Left lobe of liver (tissue), 2 donors: ENCODE results near the gene SPANXN4. TPM values are rescaled to one million over a fixed set of nuclear protein-coding genes. Genes with fewer than 3 reads are reported as not detected.

Source experiments
- ATAC-seq: fragments of 200-7000 bp; cut with Tn5 transposase; one replicate; pipeline ENCODE4 v1.9.1; 2020; ENCODE audit warnings: mild to moderate bottlenecking, moderate library complexity
- DNase-seq: peaks from one replicate; pipeline ENCODE4 v3.0.0-alpha.2; 2020; ENCODE audit warnings: low spot score
- total RNA-seq: library from RNA; stranded (reverse); gene quantifications from one replicate; pipeline ENCODE4 v1.2.1, GENCODE V29; 2021
- donor health status: DM: no; HTN: no; CAD: no; lungs with moderate emphysema.
- donor health status: DM: no; HTN: yes; CAD: no.

Gene SPANXN4, protein sequence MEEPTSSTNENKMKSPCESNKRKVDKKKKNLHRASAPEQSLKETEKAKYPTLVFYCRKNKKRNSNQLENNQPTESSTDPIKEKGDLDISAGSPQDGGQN
- not detected for total RNA-seq

DNA sequence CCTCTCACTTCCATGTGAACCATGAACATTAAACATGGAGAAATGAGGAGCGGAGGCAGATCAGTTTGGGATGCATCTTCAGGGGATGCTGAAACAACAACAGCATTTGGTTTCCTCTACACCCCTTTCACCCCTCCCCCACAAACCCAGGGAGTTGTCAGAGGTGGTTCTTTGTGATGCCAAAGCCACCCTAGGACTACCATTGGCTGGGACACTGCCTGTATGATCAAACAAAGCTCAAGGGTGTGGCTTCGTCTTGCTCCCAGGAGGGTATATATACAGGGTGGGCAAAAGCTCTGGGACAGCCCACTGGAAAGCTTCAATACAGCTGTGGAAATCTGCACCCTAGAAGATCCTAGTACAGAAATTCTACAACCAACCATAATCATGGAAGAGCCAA is at the start of gene SPANXN4:
TSS of gene SPANXN4 (plus strand) at position 301 of the 400 bp plus-strand sequence. CDS start at position 388, 87 bp downstream.
- no peak for DNase-seq

DNA sequence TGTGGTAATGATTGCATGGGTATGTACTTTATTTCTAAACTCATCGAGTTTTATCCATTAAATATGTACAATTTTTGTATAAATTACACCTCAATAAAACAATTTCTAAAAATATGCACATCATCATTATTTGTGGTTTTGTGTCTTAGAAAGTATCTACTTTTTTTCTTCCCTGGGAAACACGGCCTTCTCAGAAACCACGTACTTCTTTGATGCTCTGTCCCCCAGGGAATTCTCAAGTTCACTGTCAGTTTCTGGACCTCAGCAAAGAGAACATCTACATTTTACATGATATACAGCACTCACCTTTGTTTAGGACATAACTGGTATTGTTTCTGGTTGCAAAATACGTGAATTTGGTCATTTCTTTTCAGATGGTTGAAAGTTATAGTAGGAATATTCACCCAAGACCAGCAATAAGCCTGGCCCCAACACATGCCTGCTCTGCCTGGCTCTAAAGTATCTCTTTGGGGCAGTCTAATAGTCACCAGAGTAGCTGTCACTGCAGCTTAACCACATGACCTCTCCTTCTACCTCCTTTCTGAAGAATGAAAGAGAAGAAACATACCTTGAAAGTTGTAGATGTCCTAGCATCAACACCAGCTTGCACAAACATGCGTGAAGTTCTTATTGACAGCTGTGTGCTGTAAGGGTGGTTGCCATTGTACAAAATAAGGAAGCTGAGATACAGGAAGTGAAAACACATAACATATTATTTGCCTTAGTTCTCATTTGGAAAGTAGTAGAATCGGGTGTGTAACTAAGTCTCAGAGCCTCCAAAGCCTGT is 48.4 kb upstream of the SPANXN4 start:
- ATAC-seq (no peak), DNase-seq (no peak)

More for the DNA sequence above, at the start of gene SPANXN4:
- no peak for ATAC-seq

DNA sequence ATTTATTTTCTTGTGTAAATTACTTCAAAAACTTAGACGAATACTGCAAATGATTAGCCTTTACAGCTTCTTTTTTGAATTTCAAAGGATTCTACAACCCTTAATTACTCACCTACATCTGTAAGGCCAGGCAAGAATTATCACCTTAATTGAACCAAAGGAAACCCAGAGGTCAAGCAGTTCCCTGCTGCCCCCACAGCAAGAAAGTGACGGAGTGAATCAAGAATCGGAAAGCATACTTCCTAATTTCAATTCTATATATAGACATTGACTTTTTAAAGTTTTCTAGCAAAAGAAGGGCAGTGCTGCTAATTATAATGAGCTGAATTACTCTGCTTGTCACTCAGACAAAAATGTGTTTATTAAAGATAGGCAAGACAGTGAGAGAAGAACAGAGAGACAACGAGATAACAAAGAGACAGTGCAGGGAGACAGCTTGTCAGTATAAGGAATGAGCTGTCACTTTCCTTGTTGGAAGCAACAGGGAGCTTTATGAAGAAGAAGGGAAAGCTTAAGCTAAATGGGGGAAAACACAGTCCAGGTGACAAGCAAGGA is 47.5 kb upstream of the SPANXN4 start:
- DNase-seq (no peak), ATAC-seq (no peak)

DNA sequence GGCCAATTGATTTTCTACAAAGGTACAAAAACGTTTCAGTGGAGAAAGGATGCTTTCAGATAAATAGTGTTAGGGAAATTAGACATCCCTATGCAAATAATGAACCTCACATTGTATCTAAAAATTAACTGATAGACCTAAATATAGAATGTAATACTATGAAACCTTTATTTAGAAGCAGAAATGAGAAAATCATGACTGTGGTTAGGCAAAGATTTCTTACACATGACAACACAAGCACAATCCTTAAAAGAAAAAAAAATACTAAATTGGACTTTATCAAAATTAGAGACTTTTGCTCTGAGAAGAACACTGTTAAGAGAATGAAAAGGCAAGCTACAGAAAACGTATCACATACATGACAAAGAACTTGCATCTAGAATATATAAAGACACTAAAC is 43.0 kb upstream of the SPANXN4 start:
- DNase-seq (no peak), ATAC-seq (no peak)

DNA sequence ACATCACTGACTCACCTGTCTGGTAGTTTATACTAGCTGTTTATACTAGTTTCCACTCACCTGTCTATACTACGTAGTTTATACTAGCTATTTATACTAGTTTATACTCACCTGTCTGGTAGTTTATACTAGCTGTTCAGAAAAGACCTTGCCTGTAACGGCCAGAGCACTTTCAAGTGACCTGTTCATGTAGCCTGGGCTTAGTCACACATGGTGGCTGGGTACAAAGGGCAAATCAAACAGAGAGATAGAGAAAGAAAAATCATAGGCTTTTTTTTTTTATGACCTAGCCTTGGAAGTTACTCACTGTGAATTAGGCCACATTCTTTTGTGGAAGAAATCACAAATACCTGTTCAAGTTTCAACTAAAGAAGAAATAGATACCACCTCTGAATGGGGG is 30.7 kb upstream of the SPANXN4 start:
- DNase-seq: no peak
- ATAC-seq: peak; percentile 58

DNA sequence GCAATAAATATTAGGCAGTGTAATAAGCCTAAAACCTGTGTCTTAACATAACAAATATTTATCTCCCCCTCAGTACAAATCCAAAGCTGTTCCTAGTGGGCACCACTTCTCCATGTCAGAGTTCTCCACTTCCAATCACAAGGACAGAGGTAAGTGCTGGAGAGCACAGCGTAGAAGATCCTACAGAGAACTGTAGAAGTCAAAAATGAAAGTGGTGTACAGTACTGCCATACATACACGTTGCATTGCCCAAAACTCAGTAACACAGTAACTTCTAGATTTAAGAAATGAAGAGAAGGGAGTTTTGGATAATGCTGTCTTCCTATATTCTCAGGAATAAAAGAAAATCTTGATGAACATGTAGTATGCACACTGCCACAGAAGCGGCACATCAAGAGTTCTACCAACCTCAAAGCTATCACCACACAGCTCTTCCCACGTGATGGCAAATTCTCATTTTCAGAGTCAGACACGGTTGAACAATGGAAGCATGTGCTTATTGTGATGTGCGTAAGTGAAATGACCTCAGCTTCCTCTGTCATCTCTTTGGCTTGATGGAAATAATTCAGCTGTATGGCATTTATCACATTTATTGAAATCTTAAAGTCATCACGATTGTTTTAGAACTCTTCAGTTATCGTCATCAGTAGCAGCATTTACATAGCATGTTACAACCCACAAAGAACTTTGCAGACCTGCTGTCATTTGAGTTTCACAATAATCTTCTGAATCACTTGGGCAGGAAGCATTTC is 27.1 kb upstream of the SPANXN4 start:
- DNase-seq (no peak), ATAC-seq (peak; percentile 10)

DNA sequence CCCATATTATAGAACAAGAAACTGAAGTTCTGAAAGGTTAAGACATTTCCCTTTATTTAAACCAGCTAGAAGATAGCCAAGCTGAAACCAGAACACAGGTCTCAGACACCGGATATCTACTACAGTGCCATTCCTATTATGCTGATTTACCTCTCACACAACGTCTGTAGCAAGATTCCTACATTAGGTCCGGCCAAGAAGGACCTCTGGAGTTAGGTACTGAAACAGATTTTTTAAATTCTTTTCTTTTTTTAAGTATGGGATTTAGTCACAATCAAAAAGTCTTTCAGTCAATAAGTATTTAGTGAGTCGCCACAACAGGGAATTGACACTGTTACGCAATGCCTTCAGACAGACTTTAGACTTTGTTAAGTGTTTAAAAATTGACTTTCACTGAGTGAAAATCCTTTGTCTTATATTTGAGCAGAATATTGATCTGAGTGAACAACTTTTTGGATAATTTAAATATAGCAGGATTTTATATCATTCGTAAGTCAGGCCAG is 26.5 kb upstream of the SPANXN4 start:
- ATAC-seq: peak; percentile 68
- DNase-seq: no peak

DNA sequence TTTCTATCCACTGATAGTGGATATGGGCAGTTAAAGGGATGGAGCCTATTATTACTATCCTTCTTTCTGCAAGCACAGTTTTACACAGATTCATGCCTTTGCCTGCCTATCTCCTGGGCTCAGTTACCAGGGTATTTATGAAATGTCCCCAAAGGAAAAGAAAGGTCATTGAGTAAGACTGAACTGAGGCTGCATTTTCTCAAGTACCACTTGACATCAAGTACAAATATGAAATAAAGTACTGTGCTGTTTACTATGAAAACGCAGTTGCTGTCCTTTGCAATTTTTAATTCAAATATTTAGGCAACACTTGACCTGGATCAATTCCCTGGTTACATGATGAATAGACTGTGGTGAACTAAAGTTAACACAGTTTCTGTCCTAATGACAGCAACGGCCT is 23.5 kb upstream of the SPANXN4 start:
- ATAC-seq: no peak

DNA sequence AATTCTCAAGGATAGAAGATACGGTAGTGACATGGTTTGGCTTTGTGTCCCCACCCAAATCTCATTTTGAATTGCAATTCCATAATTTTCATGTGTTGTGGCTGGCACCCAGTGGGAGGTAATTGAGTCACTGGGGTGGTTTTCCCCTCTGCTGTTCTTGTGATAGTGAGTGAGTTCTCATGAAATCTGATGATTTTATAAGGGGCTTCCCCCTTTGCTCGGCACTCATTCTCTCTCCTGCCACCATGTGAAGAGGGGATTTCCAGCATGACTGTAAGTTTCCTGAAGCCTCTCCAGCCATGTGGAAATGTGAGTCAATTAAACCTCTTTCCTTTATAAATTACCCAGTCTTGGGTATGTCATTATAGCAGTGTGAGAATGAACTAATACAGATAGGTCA is 8.5 kb upstream of the SPANXN4 start:
- ATAC-seq (no peak), DNase-seq (no peak)

More for the DNA sequence above, 23.5 kb upstream of the SPANXN4 start:
- no peak for DNase-seq

DNA sequence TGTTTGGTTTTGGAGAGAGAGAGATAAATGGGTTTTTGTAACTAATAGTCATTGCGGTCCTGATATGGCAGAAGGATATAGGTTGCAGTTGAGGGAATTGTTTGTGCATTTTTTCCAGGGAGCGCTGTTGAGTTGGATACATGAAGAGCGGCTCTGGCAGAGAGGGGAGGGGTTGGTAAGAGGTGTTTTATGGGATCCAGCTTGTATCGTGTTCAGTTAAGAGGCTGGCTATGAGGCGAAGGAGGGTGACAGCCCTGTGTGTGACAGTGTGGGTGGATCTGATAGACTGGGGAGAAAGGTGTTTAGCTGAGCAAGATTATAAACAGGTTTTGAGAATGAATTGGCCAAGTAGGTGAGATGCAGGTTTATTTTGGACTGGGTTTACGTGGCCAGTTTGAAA is 1.5 kb downstream of the SPANXN4 start:
- DNase-seq (no peak), ATAC-seq (no peak)

DNA sequence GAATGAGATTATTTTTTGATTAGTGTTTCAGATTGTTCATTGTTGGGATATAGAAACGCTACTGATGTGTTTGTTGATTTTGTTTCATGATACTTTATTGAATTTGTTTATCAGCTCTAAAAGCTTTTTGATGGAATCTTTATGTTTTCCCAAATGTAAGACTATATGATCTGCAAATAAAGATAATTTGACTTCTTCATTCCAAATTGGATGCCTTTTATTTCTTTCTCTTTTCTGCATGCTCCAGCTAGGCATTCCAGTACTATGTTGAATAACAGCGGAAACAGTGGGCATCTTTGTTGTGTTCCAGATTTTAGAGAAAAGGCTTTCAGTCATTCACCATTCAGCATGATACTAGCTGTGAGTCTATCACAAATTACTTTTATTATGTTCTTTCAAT is 21.8 kb downstream of the SPANXN4 start:
- DNase-seq (no peak), ATAC-seq (no peak)

DNA sequence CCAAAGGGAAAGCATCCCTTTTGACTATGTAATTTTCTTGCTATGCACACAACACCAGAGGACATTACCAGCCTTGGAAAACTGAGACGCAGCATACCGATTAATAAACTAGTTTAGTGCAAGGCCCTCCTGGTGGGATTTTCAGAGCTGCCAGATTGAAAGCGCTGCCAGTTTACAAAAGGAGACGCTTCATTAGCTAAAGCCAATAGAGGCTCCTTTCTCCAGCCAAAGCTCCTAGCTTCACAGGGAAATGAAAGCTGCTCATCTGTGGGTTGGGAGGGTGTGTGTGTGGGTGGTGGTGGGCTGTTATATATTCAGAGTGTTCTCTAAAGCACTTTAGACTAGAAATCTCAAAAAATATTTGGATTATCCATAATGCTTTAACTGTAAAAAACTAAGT is 32.4 kb downstream of the SPANXN4 start:
- ATAC-seq (no peak), DNase-seq (no peak)

DNA sequence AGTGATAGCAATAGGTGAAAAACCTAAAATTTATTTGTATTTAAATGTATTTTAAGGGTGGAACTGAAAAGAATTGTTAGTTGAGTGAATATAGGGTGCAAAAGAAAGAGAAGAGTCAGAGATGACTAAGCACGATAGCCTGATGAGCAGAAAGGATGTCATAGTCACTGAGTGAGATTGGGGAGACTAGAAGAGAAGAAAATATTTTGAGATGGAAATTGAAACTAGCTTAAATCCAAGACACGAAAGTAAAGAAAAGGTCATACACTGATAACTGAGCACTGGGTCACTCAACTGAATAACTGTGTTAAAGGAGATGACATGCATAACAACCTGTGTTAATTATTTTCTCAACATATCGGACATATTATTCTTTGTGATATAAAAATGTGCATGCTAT is 55.5 kb downstream of the SPANXN4 start:
- ATAC-seq: no peak

DNA sequence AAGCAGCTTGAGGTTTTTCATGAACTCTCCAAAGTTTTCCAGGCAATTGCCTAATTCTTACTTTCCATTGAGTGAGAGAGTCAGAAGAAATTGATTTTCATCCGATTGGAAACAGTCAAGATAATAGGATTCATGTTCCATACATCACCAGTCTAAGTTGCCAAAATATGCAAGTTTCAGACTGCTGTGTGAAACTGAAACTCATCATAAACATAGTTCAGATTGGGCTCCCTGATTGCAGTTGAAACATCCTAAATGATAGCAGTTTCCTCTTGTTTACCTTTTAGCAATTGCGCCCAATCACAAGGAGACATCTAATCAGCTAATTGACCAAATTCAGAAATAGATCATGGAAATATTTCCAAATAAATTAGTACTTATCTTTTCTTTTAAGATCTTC is 56.8 kb downstream of the SPANXN4 start:
- DNase-seq (no peak), ATAC-seq (no peak)

More for the DNA sequence above, 55.5 kb downstream of the SPANXN4 start:
- no peak for DNase-seq
